ENCODE data around the gene PCCA. TPM values are rescaled to one million over a fixed set of nuclear protein-coding genes. Genes with fewer than 3 reads are reported as not detected.
"Not testable (repeated sequence)": the region's sequence is repeated elsewhere in the genome, so short reads cannot be mapped to it uniquely, and the experiment has no call there.

PCCA gene
- total and polyA plus RNA-seq, 2 donors (not counting 3 experiments of a cell fraction or from before 2014, with no cell fraction given): 5.7 to 20.2 TPM

DNA sequence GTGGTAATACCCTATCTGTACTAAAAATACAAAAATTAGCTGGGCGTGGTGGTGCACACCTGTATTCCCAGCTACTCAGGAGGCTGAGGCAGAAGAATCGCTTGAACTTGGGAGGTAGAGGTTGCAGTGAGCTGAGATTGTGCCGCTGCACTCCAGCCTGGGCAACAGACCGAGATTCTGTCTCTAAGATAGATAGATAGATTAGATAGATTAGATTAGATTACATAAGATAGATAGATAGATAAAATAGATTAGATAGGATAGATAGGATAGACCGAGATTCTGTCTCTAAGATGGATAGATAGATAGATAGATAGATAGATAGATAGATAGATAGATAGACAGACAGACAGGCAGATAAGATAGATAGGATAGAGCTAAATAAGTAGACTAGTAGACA is 435.8 kb downstream of the PCCA start:
- POLR2A ChIA-PET; H3K9ac ChIP-seq (replicated peaks; ENCODE audit: extremely low read depth, insufficient read depth, low read length): not testable (repeated sequence)

DNA sequence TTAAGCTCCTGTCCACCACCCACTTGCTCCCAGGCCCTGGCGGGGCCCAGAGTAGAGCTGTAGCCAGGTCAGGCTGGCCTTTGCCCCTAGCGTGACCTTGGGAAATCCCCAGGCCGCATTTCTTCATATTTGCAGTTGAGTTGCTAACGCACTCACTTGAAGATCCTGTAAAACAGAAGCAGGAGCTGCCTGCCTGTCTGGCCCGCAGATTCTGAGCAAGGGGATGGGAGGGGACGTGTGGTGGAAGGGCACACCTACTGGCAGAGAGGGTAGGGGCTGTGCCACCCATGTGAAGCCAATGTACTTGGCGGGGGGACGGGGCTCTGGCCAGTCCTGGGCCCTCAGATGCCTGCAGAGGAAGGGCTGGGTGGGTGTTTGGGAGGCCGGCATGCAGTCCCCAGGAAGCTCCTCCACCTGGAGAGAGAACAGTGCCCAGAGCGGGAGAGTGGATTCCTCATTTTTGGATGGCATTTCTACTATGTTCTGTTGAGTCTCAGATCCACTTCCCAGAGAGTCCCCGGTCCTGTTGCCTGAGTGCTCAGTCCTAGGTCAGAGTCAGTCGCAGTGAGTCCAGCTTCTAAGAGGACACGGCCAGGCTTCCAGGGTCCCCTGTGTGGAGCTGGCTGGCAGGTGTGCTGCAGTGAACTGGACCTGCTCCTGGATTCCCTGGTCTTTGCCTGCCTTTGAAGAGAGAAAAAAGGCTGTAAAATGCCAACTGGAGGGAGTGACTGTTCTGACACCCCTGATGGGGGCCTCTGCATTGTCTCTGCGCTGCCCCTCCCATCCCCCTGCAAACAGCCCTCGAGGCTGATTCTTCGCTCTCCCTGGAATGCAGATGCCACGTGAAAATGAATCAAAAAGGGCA is 436.8 kb downstream of the PCCA start:
- no TSS peak for BruUV-seq (replicated peaks)
- H3K79me2 ChIP-seq (ENCODE audit: control insufficient read depth, insufficient read depth, low read length): no peaks in the 10 kb centered on the region
- no peak overlapping the region for H3K4me2 ChIP-seq (ENCODE audit: insufficient read depth, low read length)
- no peak overlapping the region for H3K27ac ChIP-seq (ENCODE audit: insufficient read depth, low read depth, low read length)
- H3K9me3 ChIP-seq (replicated peaks; ENCODE audit: control insufficient read depth, insufficient read depth, low read length): no peaks in the 10 kb centered on the region
- ChIA-PET POLR2A (no interaction called here), CTCF (interaction anchor here (0.8 to 1.4 kb wide), 2 partner anchors 11 to 290 kb away, joined by 3 to 5 read pairs; no protein-coding TSS in a partner anchor)
- no peak overlapping the region for H3K9ac ChIP-seq (replicated peaks; ENCODE audit: extremely low read depth, insufficient read depth, low read length)
- H3K4me3 ChIP-seq (replicated peaks in 1 of 3; ENCODE audit: insufficient read depth in 1 of 3, low read depth in 1 of 3, low read length in 3 of 3): no peak overlapping the region
- no peak for DNase-seq (ENCODE audit: low read depth, low spot score)
- no peaks in the 10 kb centered on the region for H3K27me3 ChIP-seq (ENCODE audit: control insufficient read depth in 2 of 2, insufficient read depth in 2 of 2, low read length in 2 of 2)
- H3K9me1 ChIP-seq (replicated peaks; ENCODE audit: control insufficient read depth, extremely low read depth, insufficient read depth, low read length): no peaks in the 10 kb centered on the region
- peaks cover 0 to 4% of the 10 kb centered on the region in 2 experiments for H3K36me3 ChIP-seq (ENCODE audit: control insufficient read depth in 2 of 2, extremely low read depth in 1 of 2, insufficient read depth in 2 of 2, low read length in 2 of 2)
- no peak for TF ChIP-seq JUN (IDR thresholded peaks at IDR 0.05; ENCODE audit: borderline replicate concordance, insufficient read depth, insufficient read length, low read depth)
- dilution Hi-C loops (cut with MboI; ENCODE audit: extremely low pct_ligation_motif_present, low sequenced_read_pairs) (no loop called here), intact Hi-C loops (cut with micrococcal nuclease) (no loop called here)
- no peak for FAIRE-seq
- no peaks in the 10 kb centered on the region for H4K20me1 ChIP-seq (replicated peaks; ENCODE audit: control insufficient read depth, extremely low read depth, insufficient read depth, low read length)
- H3K4me1 ChIP-seq (ENCODE audit: control insufficient read depth, extremely low read depth, insufficient read depth, low read length): no peaks in the 10 kb centered on the region
- no peak overlapping the region for H2AFZ ChIP-seq (ENCODE audit: low read depth, low read length)

More for the DNA sequence above, 435.8 kb downstream of the PCCA start:
- H3K9me3 ChIP-seq (replicated peaks; ENCODE audit: control insufficient read depth, insufficient read depth, low read length); H4K20me1 ChIP-seq (replicated peaks; ENCODE audit: control insufficient read depth, extremely low read depth, insufficient read depth, low read length); H3K4me3 ChIP-seq (replicated peaks in 1 of 3; ENCODE audit: insufficient read depth in 1 of 3, low read depth in 1 of 3, low read length in 3 of 3); dilution Hi-C loops (cut with MboI; ENCODE audit: extremely low pct_ligation_motif_present, low sequenced_read_pairs); H2AFZ ChIP-seq (ENCODE audit: low read depth, low read length); H3K4me1 ChIP-seq (ENCODE audit: control insufficient read depth, extremely low read depth, insufficient read depth, low read length); H3K9me1 ChIP-seq (replicated peaks; ENCODE audit: control insufficient read depth, extremely low read depth, insufficient read depth, low read length); FAIRE-seq; intact Hi-C loops (cut with micrococcal nuclease); H3K79me2 ChIP-seq (ENCODE audit: control insufficient read depth, insufficient read depth, low read length); H3K27me3 ChIP-seq (ENCODE audit: control insufficient read depth in 2 of 2, insufficient read depth in 2 of 2, low read length in 2 of 2); H3K4me2 ChIP-seq (ENCODE audit: insufficient read depth, low read length); H3K36me3 ChIP-seq (ENCODE audit: control insufficient read depth in 2 of 2, extremely low read depth in 1 of 2, insufficient read depth in 2 of 2, low read length in 2 of 2); DNase-seq (ENCODE audit: low read depth, low spot score); H3K27ac ChIP-seq (ENCODE audit: insufficient read depth, low read depth, low read length); BruUV-seq (replicated peaks): not testable (repeated sequence)
- CTCF ChIA-PET: interaction anchor here (1.4 kb wide), 1 partner anchor 10 kb away, joined by 5 read pairs; no protein-coding TSS in a partner anchor
